Measurements from ENCODE around the gene PLEKHJ1. TPM values are rescaled to one million over a fixed set of nuclear protein-coding genes. Genes with fewer than 3 reads are reported as not detected.

PLEKHJ1 gene
- total and polyA plus RNA-seq, 2 of the 13 experiments (the other 11 are each of a cell fraction or from before 2014, with no cell fraction given), result 70.5 to 130 TPM

GRCh38 chr19:2269244-2270156 lies 33.4 kb upstream of the PLEKHJ1 start (continued):
- TF ChIP-seq ZNF280B (CRISPR knock-in tag; IDR thresholded peaks at IDR 0.05; ENCODE audit: borderline replicate concordance), result no peak; the same call in 1 of the 2 replicates
- no peak for TF ChIP-seq TBP (CRISPR knock-in tag; IDR thresholded peaks at IDR 0.05)
- TF ChIP-seq TBX2 (CRISPR knock-in tag; IDR thresholded peaks at IDR 0.05; ENCODE audit: borderline replicate concordance), result peak; percentile 72; the same call in 1 of the 2 replicates
- TF ChIP-seq KLF9 (CRISPR knock-in tag; IDR thresholded peaks at IDR 0.05; ENCODE audit: low read depth), result peak; percentile 93
- TF ChIP-seq TSC22D2 (CRISPR knock-in tag; IDR thresholded peaks at IDR 0.05; ENCODE audit: borderline replicate concordance), result peak; percentile 53; the same call in 1 of the 2 replicates
- TF ChIP-seq NKX3-1 (CRISPR knock-in tag; IDR thresholded peaks at IDR 0.05), result peak; percentile 46; the same call in 1 of the 2 replicates
- TF ChIP-seq ZMYM2 (CRISPR knock-in tag; IDR thresholded peaks at IDR 0.05), result 0 out of 2 replicates have a peak, but pooled peaks have one; percentile 33
- TF ChIP-seq, protein P1, sequence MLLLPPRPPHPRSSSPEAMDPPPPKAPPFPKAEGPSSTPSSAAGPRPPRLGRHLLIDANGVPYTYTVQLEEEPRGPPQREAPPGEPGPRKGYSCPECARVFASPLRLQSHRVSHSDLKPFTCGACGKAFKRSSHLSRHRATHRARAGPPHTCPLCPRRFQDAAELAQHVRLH (CRISPR knock-in tag; IDR thresholded peaks at IDR 0.05; ENCODE audit: borderline replicate concordance, low read depth), result peak; percentile 22; the same call in 1 of the 2 replicates
- TF ChIP-seq, protein P2, sequence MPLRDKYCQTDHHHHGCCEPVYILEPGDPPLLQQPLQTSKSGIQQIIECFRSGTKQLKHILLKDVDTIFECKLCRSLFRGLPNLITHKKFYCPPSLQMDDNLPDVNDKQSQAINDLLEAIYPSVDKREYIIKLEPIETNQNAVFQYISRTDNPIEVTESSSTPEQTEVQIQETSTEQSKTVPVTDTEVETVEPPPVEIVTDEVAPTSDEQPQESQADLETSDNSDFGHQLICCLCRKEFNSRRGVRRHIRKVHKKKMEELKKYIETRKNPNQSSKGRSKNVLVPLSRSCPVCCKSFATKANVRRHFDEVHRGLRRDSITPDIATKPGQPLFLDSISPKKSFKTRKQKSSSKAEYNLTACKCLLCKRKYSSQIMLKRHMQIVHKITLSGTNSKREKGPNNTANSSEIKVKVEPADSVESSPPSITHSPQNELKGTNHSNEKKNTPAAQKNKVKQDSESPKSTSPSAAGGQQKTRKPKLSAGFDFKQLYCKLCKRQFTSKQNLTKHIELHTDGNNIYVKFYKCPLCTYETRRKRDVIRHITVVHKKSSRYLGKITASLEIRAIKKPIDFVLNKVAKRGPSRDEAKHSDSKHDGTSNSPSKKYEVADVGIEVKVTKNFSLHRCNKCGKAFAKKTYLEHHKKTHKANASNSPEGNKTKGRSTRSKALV (CRISPR knock-in tag; IDR thresholded peaks at IDR 0.05), result peak; percentile 52; the same call in 1 of the 2 replicates
- no peak for TF ChIP-seq ZNF782 (CRISPR knock-in tag; IDR thresholded peaks at IDR 0.05; ENCODE audit: borderline replicate concordance)
- peak; percentile 69; the same call in 1 of the 2 replicates for TF ChIP-seq CREB1 (IDR thresholded peaks at IDR 0.05)
- no peak for TF ChIP-seq CREB1 (CRISPR knock-in tag; IDR thresholded peaks at IDR 0.05)
- TF ChIP-seq SMARCC2 (IDR thresholded peaks at IDR 0.05), result no peak
- TF ChIP-seq, protein P3, sequence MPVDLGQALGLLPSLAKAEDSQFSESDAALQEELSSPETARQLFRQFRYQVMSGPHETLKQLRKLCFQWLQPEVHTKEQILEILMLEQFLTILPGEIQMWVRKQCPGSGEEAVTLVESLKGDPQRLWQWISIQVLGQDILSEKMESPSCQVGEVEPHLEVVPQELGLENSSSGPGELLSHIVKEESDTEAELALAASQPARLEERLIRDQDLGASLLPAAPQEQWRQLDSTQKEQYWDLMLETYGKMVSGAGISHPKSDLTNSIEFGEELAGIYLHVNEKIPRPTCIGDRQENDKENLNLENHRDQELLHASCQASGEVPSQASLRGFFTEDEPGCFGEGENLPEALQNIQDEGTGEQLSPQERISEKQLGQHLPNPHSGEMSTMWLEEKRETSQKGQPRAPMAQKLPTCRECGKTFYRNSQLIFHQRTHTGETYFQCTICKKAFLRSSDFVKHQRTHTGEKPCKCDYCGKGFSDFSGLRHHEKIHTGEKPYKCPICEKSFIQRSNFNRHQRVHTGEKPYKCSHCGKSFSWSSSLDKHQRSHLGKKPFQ (CRISPR knock-in tag; IDR thresholded peaks at IDR 0.05; ENCODE audit: insufficient replicate concordance), result peak; percentile 81
- peak; percentile 67; the same call in 1 of the 2 replicates for TF ChIP-seq ATF7-NPFF (CRISPR knock-in tag; IDR thresholded peaks at IDR 0.05; ENCODE audit: low read depth)
- TF ChIP-seq HOMEZ (CRISPR knock-in tag; IDR thresholded peaks at IDR 0.05; ENCODE audit: low read depth), result no peak
- TF ChIP-seq ZFP36L1 (CRISPR knock-in tag; IDR thresholded peaks at IDR 0.05), result peak; percentile 86; the same call in 1 of the 2 replicates
- TF ChIP-seq ZMYM4 (CRISPR knock-in tag; IDR thresholded peaks at IDR 0.05), result peak; percentile 69; the same call in 1 of the 2 replicates
- TF ChIP-seq, protein P4, sequence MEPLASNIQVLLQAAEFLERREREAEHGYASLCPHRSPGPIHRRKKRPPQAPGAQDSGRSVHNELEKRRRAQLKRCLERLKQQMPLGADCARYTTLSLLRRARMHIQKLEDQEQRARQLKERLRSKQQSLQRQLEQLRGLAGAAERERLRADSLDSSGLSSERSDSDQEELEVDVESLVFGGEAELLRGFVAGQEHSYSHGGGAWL (CRISPR knock-in tag; IDR thresholded peaks at IDR 0.05), result peak; percentile 92
- TF ChIP-seq ZIK1 (CRISPR knock-in tag; IDR thresholded peaks at IDR 0.05; ENCODE audit: borderline replicate concordance, low read depth), result peak; percentile 79; the same call in 1 of the 2 replicates
